Measurements from ENCODE around the gene C1QTNF9.
"Not testable (repeated sequence)": the region's sequence is repeated elsewhere in the genome, so short reads cannot be mapped to it uniquely, and the experiment has no call there.

C1QTNF9 gene

GRCh38 chr13:24351423-24351822, 42.0 kb downstream of the C1QTNF9 start:
- H3K4me1 Mint-ChIP-seq (ENCODE audit: low read depth): no peaks in the 10 kb centered on the region
- H3K27ac Mint-ChIP-seq: no peak overlapping the region
- intact Hi-C loops (cut with micrococcal nuclease): no loop called here
- no peaks in the 10 kb centered on the region for H3K36me3 Mint-ChIP-seq (ENCODE audit: low read depth)
- no peak overlapping the region for H3K4me3 Mint-ChIP-seq
- H3K27me3 Mint-ChIP-seq: no peaks in the 10 kb centered on the region
- H3K9me3 Mint-ChIP-seq: no peaks in the 10 kb centered on the region

GRCh38 chr13:24353736-24354135, 44.4 kb downstream of the C1QTNF9 start:
- intact Hi-C loops (cut with micrococcal nuclease): no loop called here
- H3K4me1 Mint-ChIP-seq (ENCODE audit: low read depth): no peaks in the 10 kb centered on the region

GRCh38 chr13:24355103-24355502, 45.7 kb downstream of the C1QTNF9 start:
- H3K27me3 Mint-ChIP-seq: no peaks in the 10 kb centered on the region
- H3K27ac Mint-ChIP-seq: no peak overlapping the region
- no peaks in the 10 kb centered on the region for H3K4me1 Mint-ChIP-seq (ENCODE audit: low read depth)
- H3K9me3 Mint-ChIP-seq: no peaks in the 10 kb centered on the region
- H3K36me3 Mint-ChIP-seq (ENCODE audit: low read depth): no peaks in the 10 kb centered on the region
- H3K4me3 Mint-ChIP-seq: no peak overlapping the region
- intact Hi-C loops (cut with micrococcal nuclease): no loop called here

More at GRCh38 chr13:24353736-24354135, 44.4 kb downstream of the C1QTNF9 start:
- Mint-ChIP-seq H3K36me3 (ENCODE audit: low read depth) (no peaks in the 10 kb centered on the region), H3K9me3 (no peaks in the 10 kb centered on the region), H3K4me3 (no peak overlapping the region), H3K27ac (no peak overlapping the region), H3K27me3 (no peaks in the 10 kb centered on the region)

GRCh38 chr13:24356270-24356669, 46.9 kb downstream of the C1QTNF9 start:
- no peak overlapping the region for H3K4me3 Mint-ChIP-seq
- H3K9me3 Mint-ChIP-seq: no peaks in the 10 kb centered on the region
- H3K27ac Mint-ChIP-seq: no peak overlapping the region
- intact Hi-C loops (cut with micrococcal nuclease): no loop called here
- H3K4me1 Mint-ChIP-seq (ENCODE audit: low read depth): no peaks in the 10 kb centered on the region
- H3K27me3 Mint-ChIP-seq: no peaks in the 10 kb centered on the region
- no peaks in the 10 kb centered on the region for H3K36me3 Mint-ChIP-seq (ENCODE audit: low read depth)

- Mint-ChIP-seq H3K4me3 (no peak overlapping the region), H3K27me3 (no peaks in the 10 kb centered on the region), H3K27ac (no peak overlapping the region), H3K4me1 (ENCODE audit: low read depth) (no peaks in the 10 kb centered on the region), H3K9me3 (no peaks in the 10 kb centered on the region), H3K36me3 (ENCODE audit: low read depth) (no peaks in the 10 kb centered on the region)
- intact Hi-C loops (cut with micrococcal nuclease): no loop called here
These were observed 47.5 kb downstream of the C1QTNF9 start for GRCh38 chr13:24356837-24357236.

GRCh38 chr13:24357756-24358155, 48.4 kb downstream of the C1QTNF9 start:
- Mint-ChIP-seq H3K4me1 (ENCODE audit: low read depth) (no peaks in the 10 kb centered on the region), H3K27ac (no peak overlapping the region), H3K36me3 (ENCODE audit: low read depth) (no peaks in the 10 kb centered on the region), H3K4me3 (no peak overlapping the region), H3K9me3 (no peaks in the 10 kb centered on the region), H3K27me3 (no peaks in the 10 kb centered on the region)
- intact Hi-C loops (cut with micrococcal nuclease): no loop called here

- H3K4me3 Mint-ChIP-seq; H3K4me1 Mint-ChIP-seq (ENCODE audit: low read depth); H3K27me3 Mint-ChIP-seq; H3K9me3 Mint-ChIP-seq; intact Hi-C loops (cut with micrococcal nuclease); H3K27ac Mint-ChIP-seq; H3K36me3 Mint-ChIP-seq (ENCODE audit: low read depth): not testable (repeated sequence)
These were observed 49.5 kb downstream of the C1QTNF9 start for GRCh38 chr13:24358836-24359235.

GRCh38 chr13:24359252-24359651, 49.9 kb downstream of the C1QTNF9 start:
- H3K9me3 Mint-ChIP-seq; H3K36me3 Mint-ChIP-seq (ENCODE audit: low read depth); H3K27ac Mint-ChIP-seq; H3K4me1 Mint-ChIP-seq (ENCODE audit: low read depth); H3K4me3 Mint-ChIP-seq; intact Hi-C loops (cut with micrococcal nuclease); H3K27me3 Mint-ChIP-seq: not testable (repeated sequence)

- Mint-ChIP-seq H3K9me3 (no peaks in the 10 kb centered on the region), H3K36me3 (ENCODE audit: low read depth) (no peaks in the 10 kb centered on the region), H3K27me3 (no peaks in the 10 kb centered on the region), H3K27ac (no peak overlapping the region), H3K4me3 (no peak overlapping the region), H3K4me1 (ENCODE audit: low read depth) (no peaks in the 10 kb centered on the region)
- intact Hi-C loops (cut with micrococcal nuclease): no loop called here
These were observed 50.7 kb downstream of the C1QTNF9 start for GRCh38 chr13:24360106-24360505.

- H3K27ac Mint-ChIP-seq: no peak overlapping the region
- intact Hi-C loops (cut with micrococcal nuclease): no loop called here
- H3K27me3 Mint-ChIP-seq: no peaks in the 10 kb centered on the region
- no peaks in the 10 kb centered on the region for H3K4me1 Mint-ChIP-seq (ENCODE audit: low read depth)
- H3K36me3 Mint-ChIP-seq (ENCODE audit: low read depth): no peaks in the 10 kb centered on the region
- no peaks in the 10 kb centered on the region for H3K9me3 Mint-ChIP-seq
- no peak overlapping the region for H3K4me3 Mint-ChIP-seq
These were observed 51.7 kb downstream of the C1QTNF9 start for GRCh38 chr13:24361113-24361512.

GRCh38 chr13:24361852-24362366, 52.5 kb downstream of the C1QTNF9 start:
- H3K4me1 Mint-ChIP-seq (ENCODE audit: low read depth): no peaks in the 10 kb centered on the region
- no peaks in the 10 kb centered on the region for H3K36me3 Mint-ChIP-seq (ENCODE audit: low read depth)
- no peaks in the 10 kb centered on the region for H3K27me3 Mint-ChIP-seq
- intact Hi-C loops (cut with micrococcal nuclease): no loop called here
- no peak overlapping the region for H3K4me3 Mint-ChIP-seq
- no peaks in the 10 kb centered on the region for H3K9me3 Mint-ChIP-seq
- H3K27ac Mint-ChIP-seq: no peak overlapping the region

GRCh38 chr13:24362435-24362952, 53.1 kb downstream of the C1QTNF9 start:
- Mint-ChIP-seq H3K4me1 (ENCODE audit: low read depth) (no peaks in the 10 kb centered on the region), H3K27ac (no peak overlapping the region), H3K27me3 (no peaks in the 10 kb centered on the region), H3K9me3 (no peaks in the 10 kb centered on the region), H3K36me3 (ENCODE audit: low read depth) (no peaks in the 10 kb centered on the region), H3K4me3 (no peak overlapping the region)
- intact Hi-C loops (cut with micrococcal nuclease): no loop called here

- no peaks in the 10 kb centered on the region for H3K27me3 Mint-ChIP-seq
- no peaks in the 10 kb centered on the region for H3K9me3 Mint-ChIP-seq
- H3K27ac Mint-ChIP-seq: no peak overlapping the region
- intact Hi-C loops (cut with micrococcal nuclease): no loop called here
- H3K4me3 Mint-ChIP-seq: no peak overlapping the region
- H3K36me3 Mint-ChIP-seq (ENCODE audit: low read depth): no peaks in the 10 kb centered on the region
- no peaks in the 10 kb centered on the region for H3K4me1 Mint-ChIP-seq (ENCODE audit: low read depth)
These were observed 55.8 kb downstream of the C1QTNF9 start for GRCh38 chr13:24365191-24365590.

GRCh38 chr13:24366315-24366714, 56.9 kb downstream of the C1QTNF9 start:
- H3K27me3 Mint-ChIP-seq; intact Hi-C loops (cut with micrococcal nuclease); H3K36me3 Mint-ChIP-seq (ENCODE audit: low read depth); H3K27ac Mint-ChIP-seq; H3K4me3 Mint-ChIP-seq; H3K9me3 Mint-ChIP-seq; H3K4me1 Mint-ChIP-seq (ENCODE audit: low read depth): not testable (repeated sequence)

- not testable (repeated sequence) for H3K27me3 Mint-ChIP-seq
These were observed 61.9 kb downstream of the C1QTNF9 start for GRCh38 chr13:24371273-24371672.

More at GRCh38 chr13:24371273-24371672, 61.9 kb downstream of the C1QTNF9 start:
- H3K4me3 Mint-ChIP-seq; H3K27ac Mint-ChIP-seq; intact Hi-C loops (cut with micrococcal nuclease); H3K4me1 Mint-ChIP-seq (ENCODE audit: low read depth); H3K36me3 Mint-ChIP-seq (ENCODE audit: low read depth): not testable (repeated sequence)
- H3K9me3 Mint-ChIP-seq: peaks cover 15% of the 10 kb centered on the region
